Measurements from ENCODE around the gene UAP1L1.
"Not testable (repeated sequence)": the region's sequence is repeated elsewhere in the genome, so short reads cannot be mapped to it uniquely, and the experiment has no call there.

The UAP1L1 gene

GRCh38 chr9:137122796-137123467, 45.6 kb downstream of the UAP1L1 start:
- H3K79me2 ChIP-seq (ENCODE audit: insufficient read depth, low read length); H4K20me1 ChIP-seq (ENCODE audit: insufficient read depth, low read length); H3K9me3 ChIP-seq (ENCODE audit: low read length); H3F3A ChIP-seq (ENCODE audit: insufficient read depth, low read length); H3K9me2 ChIP-seq (ENCODE audit: low read depth, low read length); H2AFZ ChIP-seq (ENCODE audit: low read length); H3K36me3 ChIP-seq (ENCODE audit: insufficient read depth, low read length); H3K4me3 ChIP-seq (ENCODE audit: low read depth, low read length, poor library complexity, severe bottlenecking); H3K27me3 ChIP-seq (ENCODE audit: insufficient read depth, low read length); H3K9ac ChIP-seq (ENCODE audit: low read length): not testable (repeated sequence)
- H3K27ac ChIP-seq (ENCODE audit: low read depth, low read length, poor library complexity, severe bottlenecking): peak overlapping the region; percentile 85
- H3K4me1 ChIP-seq (ENCODE audit: insufficient read depth, low read length, severe bottlenecking): peaks cover 59% of the 10 kb centered on the region
- peak overlapping the region; percentile 48 for H3K4me2 ChIP-seq (ENCODE audit: low read length)

DNA sequence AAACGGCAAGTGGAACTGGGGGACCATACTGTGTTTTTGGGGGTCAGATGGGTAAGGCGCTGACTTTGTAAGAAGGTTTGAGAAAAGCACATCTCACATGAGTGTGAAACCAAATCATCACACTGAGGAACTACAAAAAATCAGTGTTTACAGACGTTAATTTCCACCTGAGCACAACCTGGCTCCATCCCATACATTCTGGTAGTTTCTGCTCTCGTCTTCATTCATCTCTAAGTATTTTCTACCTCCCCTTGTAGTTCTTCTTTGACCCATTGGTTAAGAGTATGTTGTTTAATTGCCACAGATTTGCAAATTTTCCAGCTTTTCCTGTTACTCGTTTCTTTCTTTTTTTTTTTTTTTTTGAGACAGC, 46.1 kb downstream of the UAP1L1 start:
- H3K36me3 ChIP-seq (ENCODE audit: insufficient read depth, low read length): no peaks in the 10 kb centered on the region
- peak overlapping the region; percentile 85 for H3K27ac ChIP-seq (ENCODE audit: low read depth, low read length, poor library complexity, severe bottlenecking)
- no peak overlapping the region for H3K4me3 ChIP-seq (ENCODE audit: low read depth, low read length, poor library complexity, severe bottlenecking)
- no peak overlapping the region for H3K9ac ChIP-seq (ENCODE audit: low read length)
- no peaks in the 10 kb centered on the region for H3F3A ChIP-seq (ENCODE audit: insufficient read depth, low read length)
- H3K4me1 ChIP-seq (ENCODE audit: insufficient read depth, low read length, severe bottlenecking): peaks cover 64% of the 10 kb centered on the region
- H3K27me3 ChIP-seq (ENCODE audit: insufficient read depth, low read length): no peaks in the 10 kb centered on the region
- H4K20me1 ChIP-seq (ENCODE audit: insufficient read depth, low read length): no peaks in the 10 kb centered on the region
- H3K9me2 ChIP-seq (ENCODE audit: low read depth, low read length): no peaks in the 10 kb centered on the region
- no peak overlapping the region for H2AFZ ChIP-seq (ENCODE audit: low read length)
- H3K4me2 ChIP-seq (ENCODE audit: low read length): peak overlapping the region; percentile 3; the same call in 1 of the 2 replicates
- H3K79me2 ChIP-seq (ENCODE audit: insufficient read depth, low read length): 0 out of 2 replicates have a peak, but pooled peaks cover 6% of the 10 kb centered on the region
- H3K9me3 ChIP-seq (ENCODE audit: low read length): no peaks in the 10 kb centered on the region
- TF ChIP-seq CTCF (IDR thresholded peaks at IDR 0.05; ENCODE audit: low read length) (no peak), EZH2 (IDR thresholded peaks at IDR 0.05; ENCODE audit: borderline replicate concordance, low read length) (no peak)

GRCh38 chr9:137123952-137124462, 46.7 kb downstream of the UAP1L1 start:
- not testable (repeated sequence) for H3F3A ChIP-seq (ENCODE audit: insufficient read depth, low read length); H3K27me3 ChIP-seq (ENCODE audit: insufficient read depth, low read length); H3K79me2 ChIP-seq (ENCODE audit: insufficient read depth, low read length); H3K9me3 ChIP-seq (ENCODE audit: low read length); H2AFZ ChIP-seq (ENCODE audit: low read length); H4K20me1 ChIP-seq (ENCODE audit: insufficient read depth, low read length); H3K4me3 ChIP-seq (ENCODE audit: low read depth, low read length, poor library complexity, severe bottlenecking); H3K9ac ChIP-seq (ENCODE audit: low read length); H3K9me2 ChIP-seq (ENCODE audit: low read depth, low read length); H3K36me3 ChIP-seq (ENCODE audit: insufficient read depth, low read length); H3K4me2 ChIP-seq (ENCODE audit: low read length)
- H3K27ac ChIP-seq (ENCODE audit: low read depth, low read length, poor library complexity, severe bottlenecking): peak overlapping the region; percentile 85
- H3K4me1 ChIP-seq (ENCODE audit: insufficient read depth, low read length, severe bottlenecking): peaks cover 64% of the 10 kb centered on the region

DNA sequence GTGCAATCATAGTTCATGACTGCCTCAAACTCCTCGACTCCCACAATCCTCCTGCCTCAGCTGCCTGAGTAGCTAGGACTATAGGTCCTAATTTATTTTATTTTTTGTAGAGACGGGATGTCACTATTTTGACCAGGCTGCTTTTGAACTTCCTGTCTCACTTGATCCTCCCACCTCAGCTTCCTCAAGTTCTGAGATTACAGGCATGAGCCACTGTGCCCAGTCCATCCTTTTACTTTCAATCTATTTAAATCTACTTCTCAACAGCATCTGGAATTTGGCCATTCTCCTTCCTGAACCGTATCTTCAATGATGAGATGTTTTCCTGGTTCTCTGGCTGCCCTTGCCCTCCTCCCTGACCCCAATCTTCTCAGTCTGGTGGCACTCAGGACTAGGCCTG, 49.5 kb downstream of the UAP1L1 start:
- Histone ChIP-seq H3K27ac (ENCODE audit: low read depth, low read length, poor library complexity, severe bottlenecking) (peak overlapping the region; percentile 90), H3K9ac (ENCODE audit: low read length) (peak overlapping the region; percentile 86), H3K9me2 (ENCODE audit: low read depth, low read length) (no peaks in the 10 kb centered on the region), H3K4me1 (ENCODE audit: insufficient read depth, low read length, severe bottlenecking) (peaks cover 57% of the 10 kb centered on the region), H3K36me3 (ENCODE audit: insufficient read depth, low read length) (no peaks in the 10 kb centered on the region), H3K4me3 (ENCODE audit: low read depth, low read length, poor library complexity, severe bottlenecking) (peak overlapping the region; percentile 85), H3K4me2 (ENCODE audit: low read length) (peak overlapping the region; percentile 96), H3K9me3 (ENCODE audit: low read length) (no peaks in the 10 kb centered on the region), H4K20me1 (ENCODE audit: insufficient read depth, low read length) (no peaks in the 10 kb centered on the region), H3F3A (ENCODE audit: insufficient read depth, low read length) (no peaks in the 10 kb centered on the region), H2AFZ (ENCODE audit: low read length) (no peak overlapping the region), H3K79me2 (ENCODE audit: insufficient read depth, low read length) (0 out of 2 replicates have a peak, but pooled peaks cover 6% of the 10 kb centered on the region), H3K27me3 (ENCODE audit: insufficient read depth, low read length) (no peaks in the 10 kb centered on the region)
- TF ChIP-seq CTCF (IDR thresholded peaks at IDR 0.05; ENCODE audit: low read length) (no peak), EZH2 (IDR thresholded peaks at IDR 0.05; ENCODE audit: borderline replicate concordance, low read length) (no peak)
